ENCODE data around the gene LIPI. TPM values are rescaled to one million over a fixed set of nuclear protein-coding genes. Genes with fewer than 3 reads are reported as not detected.
"Not testable (repeated sequence)": the region's sequence is repeated elsewhere in the genome, so short reads cannot be mapped to it uniquely, and the experiment has no call there.

LIPI gene
- total RNA-seq, 4 donors from 2014 or later, result not detected

GRCh38 chr21:14206222-14206621, 4.5 kb downstream of the LIPI start:
- TF ChIP-seq POLR2A (IDR thresholded peaks at IDR 0.05), result no peak
- TF ChIP-seq CTCF (IDR thresholded peaks at IDR 0.05), result no peak

GRCh38 chr21:14166463-14167223, 44.1 kb downstream of the LIPI start:
- not testable (repeated sequence) for H3K27me3 ChIP-seq, H3K36me3 ChIP-seq, H3K4me1 ChIP-seq, H3K9me3 ChIP-seq, DNase-seq, H3K27ac ChIP-seq, H3K4me3 ChIP-seq

More at GRCh38 chr21:14206222-14206621, 4.5 kb downstream of the LIPI start:
- H3K27ac ChIP-seq, result no peak overlapping the region
- no peaks in the 10 kb centered on the region for H3K9me3 ChIP-seq
- no peaks in the 10 kb centered on the region for H3K27me3 ChIP-seq
- H3K4me3 ChIP-seq, result no peak overlapping the region
- DNase-seq, result no peak
- H3K36me3 ChIP-seq, result no peaks in the 10 kb centered on the region
- H3K4me1 ChIP-seq, result no peaks in the 10 kb centered on the region

- TF ChIP-seq POLR2A (IDR thresholded peaks at IDR 0.05) (no peak), CTCF (IDR thresholded peaks at IDR 0.05) (no peak)
- Histone ChIP-seq H3K36me3 (no peaks in the 10 kb centered on the region), H3K27ac (no peak overlapping the region), H3K4me1 (no peaks in the 10 kb centered on the region), H3K27me3 (no peaks in the 10 kb centered on the region), H3K9me3 (no peaks in the 10 kb centered on the region), H3K4me3 (no peak overlapping the region)
- DNase-seq, result no peak
Measured at GRCh38 chr21:14143999-14144398, 66.8 kb downstream of the LIPI start.

- H3K36me3 ChIP-seq, result no peaks in the 10 kb centered on the region
- H3K4me3 ChIP-seq, result no peak overlapping the region
- H3K27me3 ChIP-seq, result no peaks in the 10 kb centered on the region
- H3K9me3 ChIP-seq, result no peaks in the 10 kb centered on the region
- H3K4me1 ChIP-seq, result no peaks in the 10 kb centered on the region
- DNase-seq, result no peak
- no peak overlapping the region for H3K27ac ChIP-seq
- TF ChIP-seq CTCF (IDR thresholded peaks at IDR 0.05) (no peak), POLR2A (IDR thresholded peaks at IDR 0.05) (no peak)
Measured at GRCh38 chr21:14124266-14124665, 86.5 kb downstream of the LIPI start.

- Histone ChIP-seq H3K4me1 (no peaks in the 10 kb centered on the region), H3K27me3 (no peaks in the 10 kb centered on the region), H3K27ac (no peak overlapping the region), H3K4me3 (no peak overlapping the region), H3K36me3 (no peaks in the 10 kb centered on the region), H3K9me3 (no peaks in the 10 kb centered on the region)
- TF ChIP-seq CTCF (IDR thresholded peaks at IDR 0.05) (no peak), POLR2A (IDR thresholded peaks at IDR 0.05) (no peak)
- DNase-seq, result peak in 1 of 3 donors; percentile 27
Measured at GRCh38 chr21:14121719-14122118, 89.0 kb downstream of the LIPI start.

- Histone ChIP-seq H3K9me3 (no peaks in the 10 kb centered on the region), H3K4me1 (no peaks in the 10 kb centered on the region), H3K4me3 (no peak overlapping the region), H3K27me3 (no peaks in the 10 kb centered on the region), H3K27ac (no peak overlapping the region), H3K36me3 (no peaks in the 10 kb centered on the region)
- TF ChIP-seq POLR2A (IDR thresholded peaks at IDR 0.05) (no peak), CTCF (IDR thresholded peaks at IDR 0.05) (peak in 4 of 6 experiments; percentile 23 to 38 (median 32))
- peak in 1 of 3 donors; percentile 64 for DNase-seq
Measured at GRCh38 chr21:14120091-14120734, 90.5 kb downstream of the LIPI start.
